ENCODE measurements around the gene BAD.

The BAD gene

GRCh38 chr11:64220271-64220670, 64.2 kb downstream of the BAD start:
- no peak for TF ChIP-seq ZNF274 (IDR thresholded peaks at IDR 0.05; ENCODE audit: low read depth, low read length)
- no peak overlapping the region for H3K4me3 ChIP-seq (ENCODE audit: low read length)
